ENCODE results near the gene FMN2.

- TF ChIP-seq CTCF (conservative IDR thresholded peaks at IDR 0.05) (no peak), ZFX (IDR thresholded peaks at IDR 0.05) (no peak)
These were observed 426.2 kb downstream of the FMN2 start for GRCh38 chr1:240517891-240518290.
